ENCODE measurements around the gene BICRA. TPM values are rescaled to one million over a fixed set of nuclear protein-coding genes. Genes with fewer than 3 reads are reported as not detected.

The BICRA gene
- total RNA-seq, 3 donors from 2014 or later, result 11.8 to 16.3 (median 11.9) TPM

- Mint-ChIP-seq H3K4me1 (ENCODE audit: low read depth) (no peaks in the 10 kb centered on the region), H3K9me3 (no peaks in the 10 kb centered on the region), H3K36me3 (ENCODE audit: insufficient read depth) (peaks cover 20% of the 10 kb centered on the region), H3K27me3 (ENCODE audit: low read depth) (no peaks in the 10 kb centered on the region), H3K4me3 (no peak overlapping the region)
- no peak for DNase-seq
- ATAC-seq, result no peak
These were observed 67.9 kb downstream of the BICRA start for GRCh38 chr19:47676811-47677210.

- Mint-ChIP-seq H3K4me3 (no peak overlapping the region), H3K9me3 (no peaks in the 10 kb centered on the region), H3K27me3 (ENCODE audit: low read depth) (no peaks in the 10 kb centered on the region), H3K36me3 (ENCODE audit: insufficient read depth) (peaks cover 19% of the 10 kb centered on the region), H3K4me1 (ENCODE audit: low read depth) (no peaks in the 10 kb centered on the region)
- DNase-seq (no peak), ATAC-seq (no peak)
These were observed 70.4 kb downstream of the BICRA start for GRCh38 chr19:47679251-47679900.

GRCh38 chr19:47679922-47680857 lies 71.3 kb downstream of the BICRA start:
- no peaks in the 10 kb centered on the region for H3K9me3 Mint-ChIP-seq
- no peaks in the 10 kb centered on the region for H3K27me3 Mint-ChIP-seq (ENCODE audit: low read depth)
- H3K4me1 Mint-ChIP-seq (ENCODE audit: low read depth), result no peaks in the 10 kb centered on the region
- DNase-seq, result no peak
- H3K36me3 Mint-ChIP-seq (ENCODE audit: insufficient read depth), result peaks cover 16% of the 10 kb centered on the region
- ATAC-seq, result no peak
- H3K4me3 Mint-ChIP-seq, result no peak overlapping the region

GRCh38 chr19:47680858-47681332 lies 72.0 kb downstream of the BICRA start:
- ATAC-seq (no peak), DNase-seq (no peak)
- Mint-ChIP-seq H3K27me3 (ENCODE audit: low read depth) (no peaks in the 10 kb centered on the region), H3K36me3 (ENCODE audit: insufficient read depth) (peaks cover 19% of the 10 kb centered on the region), H3K4me3 (no peak overlapping the region), H3K9me3 (no peaks in the 10 kb centered on the region), H3K4me1 (ENCODE audit: low read depth) (no peaks in the 10 kb centered on the region)

- ATAC-seq (no peak), DNase-seq (no peak)
- no peaks in the 10 kb centered on the region for H3K9me3 Mint-ChIP-seq
- no peaks in the 10 kb centered on the region for H3K27me3 Mint-ChIP-seq (ENCODE audit: low read depth)
- H3K4me1 Mint-ChIP-seq (ENCODE audit: low read depth), result no peaks in the 10 kb centered on the region
- H3K4me3 Mint-ChIP-seq, result no peak overlapping the region
- H3K36me3 Mint-ChIP-seq (ENCODE audit: insufficient read depth), result peaks cover 19% of the 10 kb centered on the region
These were observed 72.5 kb downstream of the BICRA start for GRCh38 chr19:47681388-47681787.

GRCh38 chr19:47681936-47682335 lies 73.0 kb downstream of the BICRA start:
- no peaks in the 10 kb centered on the region for H3K27me3 Mint-ChIP-seq (ENCODE audit: low read depth)
- H3K36me3 Mint-ChIP-seq (ENCODE audit: insufficient read depth), result peaks cover 17% of the 10 kb centered on the region
- no peak overlapping the region for H3K4me3 Mint-ChIP-seq
- no peaks in the 10 kb centered on the region for H3K9me3 Mint-ChIP-seq
- ATAC-seq, result no peak
- no peaks in the 10 kb centered on the region for H3K4me1 Mint-ChIP-seq (ENCODE audit: low read depth)
- DNase-seq, result no peak

- H3K4me1 Mint-ChIP-seq (ENCODE audit: low read depth), result no peaks in the 10 kb centered on the region
- ATAC-seq (no peak), DNase-seq (no peak)
- H3K4me3 Mint-ChIP-seq, result no peak overlapping the region
- no peaks in the 10 kb centered on the region for H3K9me3 Mint-ChIP-seq
- H3K27me3 Mint-ChIP-seq (ENCODE audit: low read depth), result no peaks in the 10 kb centered on the region
- H3K36me3 Mint-ChIP-seq (ENCODE audit: insufficient read depth), result peaks cover 15% of the 10 kb centered on the region
These were observed 74.0 kb downstream of the BICRA start for GRCh38 chr19:47682939-47683338.

GRCh38 chr19:47686679-47687450 lies 77.9 kb downstream of the BICRA start:
- no peak for DNase-seq
- Mint-ChIP-seq H3K4me1 (ENCODE audit: low read depth) (no peaks in the 10 kb centered on the region), H3K36me3 (ENCODE audit: insufficient read depth) (peaks cover 18% of the 10 kb centered on the region), H3K27me3 (ENCODE audit: low read depth) (no peaks in the 10 kb centered on the region), H3K4me3 (no peak overlapping the region), H3K9me3 (no peaks in the 10 kb centered on the region)
- no peak for ATAC-seq

GRCh38 chr19:47687906-47688305 lies 79.0 kb downstream of the BICRA start:
- H3K36me3 Mint-ChIP-seq (ENCODE audit: insufficient read depth), result peaks cover 15% of the 10 kb centered on the region
- DNase-seq (no peak), ATAC-seq (no peak)
- H3K27me3 Mint-ChIP-seq (ENCODE audit: low read depth), result no peaks in the 10 kb centered on the region
- H3K4me3 Mint-ChIP-seq, result no peak overlapping the region
- H3K9me3 Mint-ChIP-seq, result no peaks in the 10 kb centered on the region
- H3K4me1 Mint-ChIP-seq (ENCODE audit: low read depth), result no peaks in the 10 kb centered on the region

GRCh38 chr19:47691090-47691489 lies 82.2 kb downstream of the BICRA start:
- DNase-seq (no peak), ATAC-seq (no peak)
- Mint-ChIP-seq H3K36me3 (ENCODE audit: insufficient read depth) (peaks cover 13% of the 10 kb centered on the region), H3K9me3 (no peaks in the 10 kb centered on the region), H3K27me3 (ENCODE audit: low read depth) (no peaks in the 10 kb centered on the region), H3K4me3 (no peak overlapping the region), H3K4me1 (ENCODE audit: low read depth) (no peaks in the 10 kb centered on the region)

GRCh38 chr19:47691782-47692181 lies 82.8 kb downstream of the BICRA start:
- DNase-seq (no peak), ATAC-seq (no peak)
- Mint-ChIP-seq H3K9me3 (no peaks in the 10 kb centered on the region), H3K4me1 (ENCODE audit: low read depth) (no peaks in the 10 kb centered on the region), H3K4me3 (no peak overlapping the region), H3K36me3 (ENCODE audit: insufficient read depth) (peaks cover 11% of the 10 kb centered on the region), H3K27me3 (ENCODE audit: low read depth) (no peaks in the 10 kb centered on the region)

GRCh38 chr19:47693489-47693888 lies 84.6 kb downstream of the BICRA start:
- no peak for DNase-seq
- no peak overlapping the region for H3K4me3 Mint-ChIP-seq
- no peaks in the 10 kb centered on the region for H3K4me1 Mint-ChIP-seq (ENCODE audit: low read depth)
- H3K36me3 Mint-ChIP-seq (ENCODE audit: insufficient read depth), result peaks cover 9% of the 10 kb centered on the region
- H3K27me3 Mint-ChIP-seq (ENCODE audit: low read depth), result no peaks in the 10 kb centered on the region
- H3K9me3 Mint-ChIP-seq, result no peaks in the 10 kb centered on the region
- no peak for ATAC-seq

GRCh38 chr19:47693903-47694302 lies 85.0 kb downstream of the BICRA start:
- H3K4me3 Mint-ChIP-seq, result no peak overlapping the region
- no peak for ATAC-seq

More at GRCh38 chr19:47693903-47694302, 85.0 kb downstream of the BICRA start:
- H3K4me1 Mint-ChIP-seq (ENCODE audit: low read depth), result no peaks in the 10 kb centered on the region
- H3K9me3 Mint-ChIP-seq, result no peaks in the 10 kb centered on the region
- no peak for DNase-seq
- peaks cover 9% of the 10 kb centered on the region for H3K36me3 Mint-ChIP-seq (ENCODE audit: insufficient read depth)
- no peaks in the 10 kb centered on the region for H3K27me3 Mint-ChIP-seq (ENCODE audit: low read depth)

All from activated T-cell treated with anti-CD3 and anti-CD28 coated beads, Interleukin-2, amount 50 U/mL, for 4 hours (primary cell).